ENCODE results near the gene CALCB.

DNA sequence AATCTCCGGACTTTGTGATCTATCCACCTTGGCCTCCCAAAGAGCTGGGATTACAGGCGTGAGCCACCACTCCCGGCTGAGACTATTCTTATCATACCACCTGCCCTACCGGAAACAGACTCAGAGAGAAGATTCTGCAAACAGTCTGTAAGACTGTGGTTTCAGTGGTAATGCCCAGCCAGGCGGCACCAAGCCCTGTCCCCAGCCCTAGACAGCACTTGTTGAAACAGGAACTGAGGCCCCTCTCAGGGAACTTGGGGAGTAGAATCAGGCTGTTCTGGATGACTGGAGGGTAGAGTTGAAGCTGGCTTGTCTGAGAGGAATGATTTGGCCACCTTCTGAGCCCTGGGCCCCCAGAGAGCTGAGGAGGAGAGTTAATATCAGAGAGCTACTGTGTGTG, 40.0 kb downstream of the CALCB start:
- TF ChIP-seq POLR2A (IDR thresholded peaks at IDR 0.05; ENCODE audit: low read depth, low read length) (no peak), TAF1 (IDR thresholded peaks at IDR 0.05; ENCODE audit: borderline replicate concordance, low read depth, low read length) (no peak)

Data from GM12892 (cell line).